Neural progenitor cell (in vitro differentiated cells): ENCODE data around the gene CDH26. TPM values are rescaled to one million over a fixed set of nuclear protein-coding genes. Genes with fewer than 3 reads are reported as not detected.

Experiments
- DNase-seq: peaks from one replicate; pipeline ENCODE4 v3.0.0-alpha.2; 2016; ENCODE audit warnings: low spot score
- H2AFZ ChIP-seq: fragments of 200-600 bp; sonication (generic); replicated peaks from 2 replicates; pipeline ENCODE4 v1.6.1; 2016; ENCODE audit warnings: antibody characterized with exemption
- H3F3A ChIP-seq: fragments of 200-600 bp; sonication (generic); 2 replicates; pipeline ENCODE4 v1.6.1; 2016; ENCODE audit warnings: antibody characterized with exemption, low read depth
- H3K27ac ChIP-seq: fragments of 200-600 bp; sonication (generic); 2 replicates; pipeline ENCODE4 v1.5.1; 2016; ENCODE audit warnings: mild to moderate bottlenecking
- H3K27me3 ChIP-seq: fragments of 200-600 bp; sonication (generic); 2 replicates; pipeline ENCODE4 v1.6.1; 2016; ENCODE audit warnings: mild to moderate bottlenecking, moderate library complexity
- H3K36me3 ChIP-seq: fragments of 200-600 bp; sonication (generic); 2 replicates; pipeline ENCODE4 v1.5.1; 2016
- H3K4me1 ChIP-seq: fragments of 200-600 bp; sonication (generic); 2 replicates; pipeline ENCODE4 v1.6.1; 2016; ENCODE audit warnings: mixed run types
- H3K4me2 ChIP-seq: fragments of 200-600 bp; sonication (generic); 2 replicates; pipeline ENCODE4 v1.6.1; 2016
- H3K4me3 ChIP-seq: fragments of 200-600 bp; sonication (generic); 2 replicates; pipeline ENCODE4 v1.5.1; 2016
- H3K79me2 ChIP-seq: fragments of 200-600 bp; sonication (generic); 2 replicates; pipeline ENCODE4 v1.6.1; 2016; ENCODE audit warnings: low read depth
- H3K9ac ChIP-seq: fragments of 200-600 bp; sonication (generic); 2 replicates; pipeline ENCODE4 v1.6.1; 2016
- H3K9me3 ChIP-seq: fragments of 200-600 bp; sonication (generic); 2 replicates; pipeline ENCODE4 v1.5.1; 2016; ENCODE audit warnings: low read depth
- H4K20me1 ChIP-seq: fragments of 200-600 bp; sonication (generic); 2 replicates; pipeline ENCODE4 v1.6.1; 2016; ENCODE audit warnings: low read depth
- H3K27ac Mint-ChIP-seq: 3 replicates; pipeline ENCODE4 v1.8.0; 2021; ENCODE audit warnings: mixed read lengths
- H3K27me3 Mint-ChIP-seq: 2 replicates; pipeline ENCODE4 v1.8.0; 2022; ENCODE audit warnings: low read depth, mild to moderate bottlenecking, inconsistent platforms, moderate library complexity, mixed read lengths; ENCODE audit not compliant: insufficient read depth
- H3K36me3 Mint-ChIP-seq: 3 replicates; pipeline ENCODE4 v1.8.0; 2021; ENCODE audit warnings: mixed read lengths
- H3K4me1 Mint-ChIP-seq: 3 replicates; pipeline ENCODE4 v1.8.0; 2021; ENCODE audit warnings: mixed read lengths
- H3K4me3 Mint-ChIP-seq: 3 replicates; pipeline ENCODE4 v1.8.0; 2021; ENCODE audit warnings: mild to moderate bottlenecking, moderate library complexity, mixed read lengths
- H3K9me3 Mint-ChIP-seq: 3 replicates; pipeline ENCODE4 v1.8.0; 2020; ENCODE audit warnings: mixed read lengths
- CTCF ChIP-seq: fragments of 200-600 bp; sonication (generic); IDR thresholded peaks from 2 replicates; pipeline ENCODE4 v1.5.1; 2017; ENCODE audit warnings: antibody characterized with exemption, mild to moderate bottlenecking
- EZH2 ChIP-seq: fragments of 200-600 bp; sonication (generic); IDR thresholded peaks from 2 replicates; pipeline ENCODE4 v1.6.1; 2017; ENCODE audit warnings: antibody characterized with exemption, mild to moderate bottlenecking, moderate library complexity
- EZH2phosphoT487 ChIP-seq: fragments of 200-600 bp; sonication (generic); IDR thresholded peaks from 2 replicates; pipeline ENCODE4 v1.6.1; 2017; ENCODE audit warnings: antibody characterized with exemption
- total RNA-seq: library from RNA; depleted of rRNA; stranded (reverse); fragments of >200 nt; gene quantifications from 2 replicates; pipeline ENCODE4 v1.2.3, GENCODE V29; 2015; ENCODE audit warnings: low replicate concordance

Gene CDH26
- total RNA-seq, 1 donor from 2014 or later: not detected

DNA sequence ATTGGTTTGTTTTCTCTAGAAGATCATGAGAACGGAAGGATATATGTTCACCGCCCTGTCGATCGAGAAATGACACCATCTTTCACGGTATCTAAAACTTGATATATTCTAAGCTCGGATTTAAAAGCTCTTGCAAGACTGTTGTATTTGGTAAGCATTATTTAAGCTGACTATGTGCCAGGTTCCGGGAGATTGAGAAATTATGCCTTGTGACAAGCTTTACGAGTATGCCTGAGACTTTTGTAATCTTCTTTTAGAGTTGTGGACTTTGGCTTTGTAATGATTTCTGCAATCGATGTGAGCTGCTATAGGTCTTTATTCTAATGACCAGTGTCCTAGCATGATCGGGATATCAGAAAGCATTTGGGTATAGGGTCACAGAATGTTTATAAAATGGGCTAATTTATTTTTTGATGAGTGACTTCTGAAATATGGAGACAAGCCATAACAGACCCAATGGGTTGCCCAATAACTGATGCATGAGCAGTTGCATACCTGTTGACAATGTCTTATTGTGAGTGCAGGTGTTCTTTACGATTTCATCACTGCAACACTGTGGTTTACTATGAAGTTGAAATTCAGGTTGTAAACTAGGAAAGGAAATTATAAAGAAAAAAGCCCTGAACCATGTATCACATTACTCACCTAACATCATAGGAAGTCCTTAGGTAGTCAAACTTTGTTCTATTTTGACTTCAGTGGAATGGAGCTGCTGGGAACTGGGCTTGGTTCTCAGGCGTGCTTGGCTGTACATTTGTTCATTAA, 14.0 kb downstream of the CDH26 start:
- H2AFZ ChIP-seq: no peak overlapping the region
- H3K27me3 ChIP-seq: no peaks in the 10 kb centered on the region
- H3K9me3 Mint-ChIP-seq: no peaks in the 10 kb centered on the region
- no peak overlapping the region for H3K4me2 ChIP-seq
- H3K36me3 ChIP-seq: no peaks in the 10 kb centered on the region
- H3K36me3 Mint-ChIP-seq: no peaks in the 10 kb centered on the region
- no peak overlapping the region for H3K27ac Mint-ChIP-seq
- TF ChIP-seq EZH2phosphoT487: no peak
- TF ChIP-seq CTCF: no peak
- no peak for TF ChIP-seq EZH2
- H3K9ac ChIP-seq: no peak overlapping the region
- no peak overlapping the region for H3K4me3 Mint-ChIP-seq
- no peak overlapping the region for H3K27ac ChIP-seq
- H3F3A ChIP-seq: no peaks in the 10 kb centered on the region
- no peaks in the 10 kb centered on the region for H3K27me3 Mint-ChIP-seq
- DNase-seq: no peak
- no peak overlapping the region for H3K4me3 ChIP-seq
- H3K9me3 ChIP-seq: no peaks in the 10 kb centered on the region
- peaks cover 7% of the 10 kb centered on the region for H3K4me1 Mint-ChIP-seq
- H3K79me2 ChIP-seq: no peaks in the 10 kb centered on the region
- no peaks in the 10 kb centered on the region for H4K20me1 ChIP-seq
- no peaks in the 10 kb centered on the region for H3K4me1 ChIP-seq

DNA sequence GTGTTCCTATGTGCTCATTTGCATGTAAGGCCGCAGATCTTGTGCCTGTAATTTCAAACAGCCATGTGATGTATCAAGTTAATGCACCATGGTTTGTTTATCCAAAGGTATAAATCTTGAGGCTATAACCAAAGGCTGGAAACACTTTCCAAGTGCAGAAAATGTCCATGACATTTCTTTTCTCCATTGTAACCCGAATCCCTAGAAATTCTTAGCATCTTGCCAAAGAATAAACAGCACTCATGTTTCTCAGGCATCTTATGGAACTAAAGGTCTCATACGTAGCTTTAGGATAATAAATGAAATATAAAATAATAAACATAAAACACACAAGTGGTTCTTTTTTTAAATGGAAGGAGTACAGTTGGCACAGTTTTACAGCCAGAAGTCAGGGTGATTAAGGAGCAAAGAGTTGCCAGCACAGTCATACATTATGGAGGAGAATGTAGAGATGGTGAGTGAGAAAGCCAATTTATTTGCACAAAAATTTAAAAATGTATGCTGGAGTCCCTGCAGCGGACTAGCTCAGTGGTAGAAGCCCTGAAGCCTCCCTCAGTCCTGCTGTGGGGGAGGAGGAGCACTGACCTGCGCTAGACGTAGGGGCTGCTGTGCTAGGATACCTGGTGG, 18.0 kb downstream of the CDH26 start:
- H2AFZ ChIP-seq: no peak overlapping the region
- peaks cover 7% of the 10 kb centered on the region for H3K4me1 Mint-ChIP-seq
- no peaks in the 10 kb centered on the region for H4K20me1 ChIP-seq
- H3K27me3 Mint-ChIP-seq: no peaks in the 10 kb centered on the region
- H3K4me3 ChIP-seq: no peak overlapping the region
- no peak overlapping the region for H3K4me3 Mint-ChIP-seq
- no peaks in the 10 kb centered on the region for H3K36me3 Mint-ChIP-seq
- H3K36me3 ChIP-seq: no peaks in the 10 kb centered on the region
- H3K4me1 ChIP-seq: no peaks in the 10 kb centered on the region
- H3K27me3 ChIP-seq: no peaks in the 10 kb centered on the region
- H3K9ac ChIP-seq: no peak overlapping the region
- H3K79me2 ChIP-seq: no peaks in the 10 kb centered on the region
- H3K9me3 ChIP-seq: no peaks in the 10 kb centered on the region
- no peak overlapping the region for H3K4me2 ChIP-seq
- no peak overlapping the region for H3K27ac ChIP-seq
- DNase-seq: no peak
- no peak for TF ChIP-seq EZH2phosphoT487
- no peak for TF ChIP-seq EZH2
- TF ChIP-seq CTCF: no peak
- no peaks in the 10 kb centered on the region for H3F3A ChIP-seq
- no peaks in the 10 kb centered on the region for H3K9me3 Mint-ChIP-seq
- peak overlapping the region; percentile 5 for H3K27ac Mint-ChIP-seq

GRCh38 chr20:59977086-59977485, 18.9 kb downstream of the CDH26 start:
- Mint-ChIP-seq H3K36me3 (no peaks in the 10 kb centered on the region), H3K27ac (no peak overlapping the region), H3K9me3 (no peaks in the 10 kb centered on the region), H3K27me3 (no peaks in the 10 kb centered on the region), H3K4me1 (peaks cover 7% of the 10 kb centered on the region), H3K4me3 (no peak overlapping the region)
- Histone ChIP-seq H4K20me1 (no peaks in the 10 kb centered on the region), H3K4me2 (no peak overlapping the region), H3K36me3 (no peaks in the 10 kb centered on the region), H3K79me2 (no peaks in the 10 kb centered on the region), H3K9me3 (no peaks in the 10 kb centered on the region), H3K4me3 (no peak overlapping the region), H3K9ac (no peak overlapping the region), H3F3A (no peaks in the 10 kb centered on the region), H3K27me3 (no peaks in the 10 kb centered on the region), H3K27ac (no peak overlapping the region), H3K4me1 (no peaks in the 10 kb centered on the region), H2AFZ (no peak overlapping the region)
- no peak for DNase-seq
- TF ChIP-seq EZH2phosphoT487: no peak
- TF ChIP-seq CTCF: no peak
- no peak for TF ChIP-seq EZH2
